HEK293 (cell line): Measurements from ENCODE around the gene SLC39A3.

ENCODE experiments used
- CTCF ChIP-seq: fragments of 450-650 bp; formaldehyde crosslinking; IDR thresholded peaks from 2 replicates; pipeline ENCODE4 v1.5.1; 2016; ENCODE audit warnings: missing biosample characterization, missing genetic modification characterization
- YY1 ChIP-seq: fragments of 450-650 bp; formaldehyde crosslinking; IDR thresholded peaks from 2 replicates; pipeline ENCODE4 v1.5.1; 2018; ENCODE audit warnings: missing biosample characterization, missing genetic modification characterization

- TF ChIP-seq CTCF (tag by site-specific recombination) (no peak), YY1 (no peak)
These were observed 21.5 kb upstream of the SLC39A3 start for GRCh38 chr19:2761309-2761677.
